H9 (cell line): ENCODE results near the gene KLRD1. TPM values are rescaled to one million over a fixed set of nuclear protein-coding genes. Genes with fewer than 3 reads are reported as not detected.

Experiments used
- DNase-seq: peaks from one replicate; pipeline ENCODE4 v3.0.0-alpha.2; 2017
- H2AFZ ChIP-seq: one replicate; pipeline ENCODE4 v1.6.1; 2013; ENCODE audit warnings: mild to moderate bottlenecking, low read length, control low read depth, moderate library complexity
- H2AK5ac ChIP-seq: 2 replicates; pipeline ENCODE4 v1.6.1; 2013; ENCODE audit warnings: low read length, control low read depth, mixed read lengths; ENCODE audit not compliant: insufficient read length
- H2BK120ac ChIP-seq: one replicate; pipeline ENCODE4 v1.6.1; 2013; ENCODE audit warnings: low read depth, mild to moderate bottlenecking, low read length, control low read depth, inconsistent platforms; ENCODE audit not compliant: poor library complexity, severe bottlenecking
- H2BK12ac ChIP-seq: 2 replicates; pipeline ENCODE4 v1.6.1; 2013; ENCODE audit warnings: low read length, control low read depth, mixed read lengths, low read depth; ENCODE audit not compliant: insufficient read length
- H2BK15ac ChIP-seq: 2 replicates; pipeline ENCODE4 v1.6.1; 2013; ENCODE audit warnings: low read depth, low read length, control low read depth
- H2BK20ac ChIP-seq: one replicate; pipeline ENCODE4 v1.6.1; 2013; ENCODE audit warnings: low read depth, mild to moderate bottlenecking, low read length, control low read depth, inconsistent platforms; ENCODE audit not compliant: poor library complexity, severe bottlenecking
- H2BK5ac ChIP-seq: 2 replicates; pipeline ENCODE4 v1.6.1; 2013; ENCODE audit warnings: low read length, control low read depth, mixed read lengths; ENCODE audit not compliant: insufficient read length
- H3K14ac ChIP-seq: 2 replicates; pipeline ENCODE4 v1.6.1; 2013; ENCODE audit warnings: low read length, control low read depth; ENCODE audit not compliant: insufficient read depth
- H3K18ac ChIP-seq: 2 replicates; pipeline ENCODE4 v1.6.1; 2013; ENCODE audit warnings: low read depth, mild to moderate bottlenecking, mixed read lengths, low read length, control low read depth; ENCODE audit not compliant: insufficient read length
- H3K23ac ChIP-seq: 2 replicates; pipeline ENCODE4 v1.6.1; 2013; ENCODE audit warnings: low read length, control low read depth, mixed read lengths, low read depth; ENCODE audit not compliant: insufficient read length
- H3K23me2 ChIP-seq: 2 replicates; pipeline ENCODE4 v1.6.1; 2013; ENCODE audit warnings: low read depth, mild to moderate bottlenecking, mixed read lengths, low read length, control low read depth; ENCODE audit not compliant: insufficient read length, poor library complexity, severe bottlenecking
- H3K27ac ChIP-seq: 2 replicates; pipeline ENCODE4 v1.5.1; 2013; ENCODE audit warnings: low read length, control low read depth, mixed read lengths, low read depth; ENCODE audit not compliant: insufficient read length
- H3K27me3 ChIP-seq: 2 replicates; pipeline ENCODE4 v1.6.1; 2013; ENCODE audit warnings: low read length, control low read depth, inconsistent platforms; ENCODE audit not compliant: insufficient read depth
- H3K4ac ChIP-seq: 2 replicates; pipeline ENCODE4 v1.6.1; 2013; ENCODE audit warnings: low read depth, mild to moderate bottlenecking, control low read depth, inconsistent platforms, low read length, moderate library complexity
- H3K4me1 ChIP-seq: 2 replicates; pipeline ENCODE4 v1.6.1; 2013; ENCODE audit warnings: low read length, control low read depth, inconsistent platforms; ENCODE audit not compliant: insufficient read depth
- H3K4me2 ChIP-seq: 2 replicates; pipeline ENCODE4 v1.6.1; 2013; ENCODE audit warnings: low read length, control low read depth, mixed read lengths; ENCODE audit not compliant: insufficient read length, insufficient read depth
- H3K56ac ChIP-seq: 2 replicates; pipeline ENCODE4 v1.6.1; 2013; ENCODE audit warnings: low read depth, mild to moderate bottlenecking, mixed read lengths, low read length, control low read depth; ENCODE audit not compliant: insufficient read length
- H3K79me1 ChIP-seq: 2 replicates; pipeline ENCODE4 v1.6.1; 2013; ENCODE audit warnings: low read depth, mild to moderate bottlenecking, moderate library complexity, low read length, control low read depth, inconsistent platforms; ENCODE audit not compliant: insufficient read depth, poor library complexity, severe bottlenecking
- H3K79me2 ChIP-seq: 2 replicates; pipeline ENCODE4 v1.6.1; 2013; ENCODE audit warnings: low read length, control low read depth, inconsistent platforms; ENCODE audit not compliant: insufficient read depth
- H3K9ac ChIP-seq: 2 replicates; pipeline ENCODE4 v1.6.1; 2013; ENCODE audit warnings: low read length, control low read depth, mixed read lengths; ENCODE audit not compliant: insufficient read length; ENCODE audit errors: extremely low read depth
- H3K9me3 ChIP-seq: one replicate; pipeline ENCODE4 v1.6.1; 2013; ENCODE audit warnings: low read depth, low read length, inconsistent platforms; ENCODE audit not compliant: control insufficient read depth
- H3T11ph ChIP-seq: one replicate; pipeline ENCODE4 v1.6.1; 2013; ENCODE audit warnings: mild to moderate bottlenecking, low read length, control low read depth, inconsistent platforms
- H4K20me1 ChIP-seq: one replicate; pipeline ENCODE4 v1.6.1; 2013; ENCODE audit not compliant: control insufficient read depth, insufficient read length, insufficient read depth
- H4K5ac ChIP-seq: 2 replicates; pipeline ENCODE4 v1.6.1; 2013; ENCODE audit warnings: low read depth, mild to moderate bottlenecking, mixed read lengths, low read length, control low read depth; ENCODE audit not compliant: insufficient read length
- H4K8ac ChIP-seq: replicated peaks from 2 replicates; pipeline ENCODE4 v1.6.1; 2013; ENCODE audit warnings: low read length, control low read depth, mixed read lengths, low read depth; ENCODE audit not compliant: insufficient read length
- H4K91ac ChIP-seq: 2 replicates; pipeline ENCODE4 v1.6.1; 2013; ENCODE audit warnings: low read depth, mild to moderate bottlenecking, moderate library complexity, mixed read lengths, low read length, control low read depth; ENCODE audit not compliant: insufficient read length
- H3K27ac Mint-ChIP-seq, 3 experiments: 2 replicates in 2 of 3; 3 replicates in 1 of 3; pipeline ENCODE4 v1.8.0; 2020 to 2021; ENCODE audit warnings: mixed read lengths in 3 of 3, mild to moderate bottlenecking in 1 of 3, moderate library complexity in 1 of 3
- H3K27me3 Mint-ChIP-seq: 2 replicates; pipeline ENCODE4 v1.8.0; 2021; ENCODE audit warnings: low read depth, mild to moderate bottlenecking, moderate library complexity, mixed read lengths
- H3K36me3 Mint-ChIP-seq, 3 experiments: 2 replicates in 2 of 3; 3 replicates in 1 of 3; pipeline ENCODE4 v1.8.0; 2020 to 2021; ENCODE audit warnings: low read depth in 3 of 3, mixed read lengths in 3 of 3; ENCODE audit not compliant: insufficient read depth in 1 of 3
- H3K4me1 Mint-ChIP-seq, 2 experiments: 2 replicates each; pipeline ENCODE4 v1.8.0; 2020; ENCODE audit warnings: mixed read lengths in 2 of 2
- H3K4me3 Mint-ChIP-seq, 2 experiments: 2 replicates in 1 of 2; 3 replicates in 1 of 2; pipeline ENCODE4 v1.8.0; 2020 to 2021; ENCODE audit warnings: mild to moderate bottlenecking in 2 of 2, mixed read lengths in 2 of 2, moderate library complexity in 1 of 2
- H3K9me3 Mint-ChIP-seq, 2 experiments: 2 replicates in 1 of 2; 3 replicates in 1 of 2; pipeline ENCODE4 v1.8.0; 2020; ENCODE audit warnings: mild to moderate bottlenecking in 2 of 2, mixed read lengths in 2 of 2, moderate library complexity in 1 of 2
- CTCF ChIP-seq: fragments of 200-600 bp; sonication (generic); conservative IDR thresholded peaks from 3 replicates; pipeline ENCODE4 v1.8.0; 2021; ENCODE audit warnings: antibody characterized with exemption, mild to moderate bottlenecking
- WGBS: extraction: QIAGEN DNeasy Blood & Tissue Kit; methylation state at CpG from one replicate; pipeline ENCODE4 v1.1.7; 2013; ENCODE audit warnings: missing lambda C conversion rate, low lambda C conversion rate, mixed read lengths; ENCODE audit not compliant: insufficient read length; ENCODE audit errors: extremely low coverage; 5-methylcytosine and 5-hydroxymethylcytosine counted together
- total RNA-seq: library from RNA; stranded (reverse); gene quantifications from 2 replicates; pipeline ENCODE4 v1.2.1, GENCODE V29; 2021

The KLRD1 gene
- total RNA-seq, 1 experiment from 2014 or later: not detected

- no peak overlapping the region for H3K56ac ChIP-seq
- Mint-ChIP-seq H3K36me3 (peaks cover 3 to 24% (median 5%) of the 10 kb centered on the region in 3 experiments; a peak in 6 of 7 replicates), H3K9me3 (peaks cover 7 to 8% of the 10 kb centered on the region in 2 experiments; a peak in 4 of 5 replicates), H3K27me3 (no peaks in the 10 kb centered on the region; the same call in 1 of the 2 replicates), H3K4me1 (peaks cover 33 to 37% of the 10 kb centered on the region in 2 experiments), H3K27ac (no peak overlapping the region), H3K4me3 (no peak overlapping the region)
- H3K9ac ChIP-seq: no peak overlapping the region
- H3K4ac ChIP-seq: no peak overlapping the region
- no peak overlapping the region for H4K91ac ChIP-seq
- TF ChIP-seq CTCF: no peak
- H2BK15ac ChIP-seq: no peak overlapping the region
- H3K79me1 ChIP-seq: no peaks in the 10 kb centered on the region
- no peak overlapping the region for H3K14ac ChIP-seq
- H2AFZ ChIP-seq: no peak overlapping the region
- H3K79me2 ChIP-seq: no peaks in the 10 kb centered on the region
- H3K4me2 ChIP-seq: no peak overlapping the region
- H2AK5ac ChIP-seq: no peak overlapping the region
- H2BK5ac ChIP-seq: no peak overlapping the region
- peaks cover 4% of the 10 kb centered on the region; the same call in 1 of the 2 replicates for H3K4me1 ChIP-seq
- H3K27me3 ChIP-seq: no peaks in the 10 kb centered on the region
- WGBS: no CpG with 5 or more reads among the region's 5 CpGs
- no peaks in the 10 kb centered on the region for H3K23me2 ChIP-seq
- H3T11ph ChIP-seq: no peak overlapping the region
- no peak overlapping the region for H3K18ac ChIP-seq
- H2BK120ac ChIP-seq: no peak overlapping the region
- no peaks in the 10 kb centered on the region for H4K20me1 ChIP-seq
- H2BK20ac ChIP-seq: no peak overlapping the region
- no peak overlapping the region for H4K5ac ChIP-seq
- H2BK12ac ChIP-seq: no peak overlapping the region
- no peaks in the 10 kb centered on the region for H3K9me3 ChIP-seq
- no peak overlapping the region for H3K23ac ChIP-seq
- no peak overlapping the region for H4K8ac ChIP-seq
- no peak overlapping the region for H3K27ac ChIP-seq
- no peak for DNase-seq
Observed at GRCh38 chr12:10358131-10358530, 50.5 kb downstream of the KLRD1 start.
